Caco-2 (cell line): ENCODE results near the gene TRABD2A. TPM values are rescaled to one million over a fixed set of nuclear protein-coding genes. Genes with fewer than 3 reads are reported as not detected.

ENCODE experiments used
- BruUV-seq: library from RNA; stranded (reverse); fragments of 400-500 nt; replicated peaks from 2 replicates; lab custom pipeline; 2021; lab: Mats Ljungman, UMichigan
- CTCF ChIA-PET: fragments of 300-600 bp; sonication (Branson Sonifier 250); formaldehyde crosslinking; loops from one replicate; lab custom pipeline; 2022; ENCODE audit warnings: antibody characterized with exemption; lab: Charles Lee
- POLR2A ChIA-PET: fragments of 300-600 bp; sonication (Branson Sonifier 250); formaldehyde crosslinking; loops from one replicate; lab custom pipeline; 2022; ENCODE audit warnings: antibody characterized with exemption; lab: Charles Lee
- DNase-seq, 2 experiments: peaks; one replicate each; pipeline versions ENCODE4 v3.0.0 to v3.0.0-alpha.2; 2020 to 2022
- H3K27me3 ChIP-seq: replicated peaks from 2 replicates; pipeline ENCODE4 v1.6.0; 2011; ENCODE audit warnings: low read length; ENCODE audit not compliant: control insufficient read depth, insufficient read depth
- H3K36me3 ChIP-seq: 2 replicates; pipeline ENCODE4 v1.5.1; 2011; ENCODE audit warnings: low read length; ENCODE audit not compliant: control insufficient read depth, insufficient read depth
- H3K4me1 ChIP-seq: fragments of 250-450 bp; sonication (Bioruptor Pico); 2 replicates; pipeline ENCODE4 v1.5.1; 2020; ENCODE audit warnings: mild to moderate bottlenecking
- H3K4me3 ChIP-seq: 2 replicates; pipeline ENCODE4 v1.5.1; 2011; ENCODE audit warnings: low read depth, mild to moderate bottlenecking, control low read depth, low read length
- H3K9me3 ChIP-seq: fragments of 250-450 bp; sonication (Bioruptor Pico); 2 replicates; pipeline ENCODE4 v1.5.1; 2020; ENCODE audit warnings: mild to moderate bottlenecking, moderate library complexity
- H3K27ac Mint-ChIP-seq: one replicate; pipeline ENCODE4 v1.8.0; 2022; ENCODE audit warnings: mixed read lengths; ENCODE audit not compliant: unreplicated experiment
- H3K27me3 Mint-ChIP-seq: one replicate; pipeline ENCODE4 v1.8.0; 2022; ENCODE audit warnings: mixed read lengths; ENCODE audit not compliant: insufficient read depth, unreplicated experiment
- H3K36me3 Mint-ChIP-seq: one replicate; pipeline ENCODE4 v1.8.0; 2022; ENCODE audit warnings: mild to moderate bottlenecking, mixed read lengths; ENCODE audit not compliant: insufficient read depth, unreplicated experiment
- H3K4me1 Mint-ChIP-seq: one replicate; pipeline ENCODE4 v1.8.0; 2022; ENCODE audit warnings: low read depth, mixed read lengths; ENCODE audit not compliant: unreplicated experiment
- H3K4me3 Mint-ChIP-seq: one replicate; pipeline ENCODE4 v1.8.0; 2022; ENCODE audit warnings: mild to moderate bottlenecking, moderate library complexity, mixed read lengths; ENCODE audit not compliant: unreplicated experiment
- H3K9me3 Mint-ChIP-seq: one replicate; pipeline ENCODE4 v1.8.0; 2022; ENCODE audit warnings: mixed read lengths; ENCODE audit not compliant: unreplicated experiment
- CTCF ChIP-seq, 2 experiments: fragments of 200-600 bp in 1 of 2; IDR thresholded peaks; 1 replicate in 1 of 2; 2 replicates in 1 of 2; pipeline versions ENCODE4 v1.5.1 to v1.8.0; 2011 to 2022; ENCODE audit warnings: antibody characterized with exemption in 1 of 2, control low read depth in 1 of 2, inconsistent platforms in 1 of 2, low read depth in 1 of 2, low read length in 1 of 2, mild to moderate bottlenecking in 1 of 2, moderate library complexity in 1 of 2; ENCODE audit not compliant: insufficient read depth in 1 of 2, severe bottlenecking in 1 of 2, unreplicated experiment in 1 of 2
- intact Hi-C: fragments of 100-400 bp; cut with micrococcal nuclease; formaldehyde crosslinking; loops from one replicate; pipeline ENCODE4 v1.10.0; 2022; ENCODE audit not compliant: unreplicated experiment
- total RNA-seq: library from RNA; stranded (reverse); gene quantifications from 2 replicates; pipeline ENCODE4 v1.2.3, GENCODE V29; 2022

Gene TRABD2A
- total RNA-seq, 1 experiment from 2014 or later = 1.4 TPM

GRCh38 chr2:84823788-84824187 lies 57.1 kb downstream of the TRABD2A start:
- H3K27ac Mint-ChIP-seq = no peak overlapping the region
- POLR2A ChIA-PET = no interaction called here
- no peaks in the 10 kb centered on the region for H3K27me3 ChIP-seq
- no TSS peak for BruUV-seq
- H3K4me3 Mint-ChIP-seq = no peak overlapping the region
- H3K4me1 ChIP-seq = no peaks in the 10 kb centered on the region
- H3K4me3 ChIP-seq = no peak overlapping the region
- no peak for DNase-seq
- no peaks in the 10 kb centered on the region for H3K9me3 Mint-ChIP-seq
- H3K27me3 Mint-ChIP-seq = no peaks in the 10 kb centered on the region
- no peaks in the 10 kb centered on the region for H3K36me3 ChIP-seq
- no peaks in the 10 kb centered on the region for H3K4me1 Mint-ChIP-seq
- TF ChIP-seq CTCF (IDR thresholded peaks at IDR 0.05; ENCODE audit: insufficient read depth in 1 of 2, low read depth in 1 of 2, low read length in 1 of 2, severe bottlenecking in 1 of 2, unreplicated experiment in 1 of 2) = no peak
- intact Hi-C loops = no loop called here
- no peaks in the 10 kb centered on the region for H3K9me3 ChIP-seq
- H3K36me3 Mint-ChIP-seq = no peaks in the 10 kb centered on the region
- CTCF ChIA-PET = no interaction called here

GRCh38 chr2:84823229-84823628 lies 57.7 kb downstream of the TRABD2A start:
- POLR2A ChIA-PET = no interaction called here
- CTCF ChIA-PET = no interaction called here

GRCh38 chr2:84821806-84822205 lies 59.1 kb downstream of the TRABD2A start:
- peaks cover 9% of the 10 kb centered on the region for H3K27me3 Mint-ChIP-seq
- H3K4me1 Mint-ChIP-seq = no peaks in the 10 kb centered on the region
- Histone ChIP-seq H3K9me3 (no peaks in the 10 kb centered on the region), H3K4me3 (no peak overlapping the region), H3K27me3 (no peaks in the 10 kb centered on the region), H3K36me3 (no peaks in the 10 kb centered on the region), H3K4me1 (no peaks in the 10 kb centered on the region)
- no peak overlapping the region for H3K4me3 Mint-ChIP-seq
- ChIA-PET CTCF (no interaction called here), POLR2A (no interaction called here)
- TF ChIP-seq CTCF (IDR thresholded peaks at IDR 0.05; ENCODE audit: insufficient read depth in 1 of 2, low read depth in 1 of 2, low read length in 1 of 2, severe bottlenecking in 1 of 2, unreplicated experiment in 1 of 2) = no peak
- H3K27ac Mint-ChIP-seq = no peak overlapping the region
- H3K9me3 Mint-ChIP-seq = no peaks in the 10 kb centered on the region
- no TSS peak for BruUV-seq
- H3K36me3 Mint-ChIP-seq = no peaks in the 10 kb centered on the region
- intact Hi-C loops = no loop called here
- no peak for DNase-seq

More at GRCh38 chr2:84823229-84823628, 57.7 kb downstream of the TRABD2A start:
- H3K4me1 ChIP-seq = no peaks in the 10 kb centered on the region
- H3K4me3 Mint-ChIP-seq = no peak overlapping the region
- no peak overlapping the region for H3K27ac Mint-ChIP-seq
- peaks cover 3% of the 10 kb centered on the region for H3K27me3 Mint-ChIP-seq
- no peak for TF ChIP-seq CTCF (IDR thresholded peaks at IDR 0.05; ENCODE audit: insufficient read depth in 1 of 2, low read depth in 1 of 2, low read length in 1 of 2, severe bottlenecking in 1 of 2, unreplicated experiment in 1 of 2)
- no peak overlapping the region for H3K4me3 ChIP-seq
- H3K4me1 Mint-ChIP-seq = no peaks in the 10 kb centered on the region
- intact Hi-C loops = no loop called here
- H3K9me3 Mint-ChIP-seq = no peaks in the 10 kb centered on the region
- H3K27me3 ChIP-seq = no peaks in the 10 kb centered on the region
- no TSS peak for BruUV-seq
- DNase-seq = no peak
- no peaks in the 10 kb centered on the region for H3K9me3 ChIP-seq
- H3K36me3 ChIP-seq = no peaks in the 10 kb centered on the region
- no peaks in the 10 kb centered on the region for H3K36me3 Mint-ChIP-seq
